Right renal pelvis (tissue), 4 donors: Measurements from ENCODE around the gene PI16. TPM values are rescaled to one million over a fixed set of nuclear protein-coding genes. Genes with fewer than 3 reads are reported as not detected.
A peak's percentile ranks its signal among the peaks of the same experiment; 100 is the strongest.
"Not testable (repeated sequence)": the region's sequence is repeated elsewhere in the genome, so short reads cannot be mapped to it uniquely, and the experiment has no call there.

Experiments
- DNase-seq, 4 donors: peaks; one replicate each; pipeline ENCODE4 v3.0.0-alpha.2; 2013; ENCODE audit warnings: low read depth in 4 of 4, low spot score in 3 of 4, missing footprints in 1 of 4
- polyA plus RNA-seq, 4 donors: library from polyadenylated mRNA; unstranded; fragments of 120-200 nt; gene quantifications; one replicate each; pipeline ENCODE4 v1.2.1, GENCODE V29; 2013; ENCODE audit not compliant: insufficient read length in 4 of 4

PI16 gene
- polyA plus RNA-seq, 4 donors = 1.8 to 9.7 (median 2.5) TPM

DNA sequence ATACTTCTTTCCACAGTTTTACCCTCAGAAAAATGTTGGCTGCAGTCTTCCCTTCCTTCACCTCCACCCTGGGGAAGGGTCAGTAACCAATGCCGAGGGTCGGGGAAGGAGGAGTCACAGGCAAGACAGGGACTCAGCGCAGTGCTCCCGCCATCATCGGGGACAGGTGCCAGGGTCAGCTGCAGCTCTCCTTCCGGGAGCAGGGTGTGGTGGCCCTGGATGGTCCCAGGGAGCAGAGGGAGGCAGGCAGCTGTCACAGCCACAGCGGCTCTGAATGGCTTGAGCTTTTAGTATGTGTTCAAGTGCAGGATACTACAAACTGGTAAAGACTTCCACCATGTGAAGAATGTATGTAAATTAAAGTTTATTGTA, 26.0 kb upstream of the PI16 start:
- DNase-seq = no peak

DNA sequence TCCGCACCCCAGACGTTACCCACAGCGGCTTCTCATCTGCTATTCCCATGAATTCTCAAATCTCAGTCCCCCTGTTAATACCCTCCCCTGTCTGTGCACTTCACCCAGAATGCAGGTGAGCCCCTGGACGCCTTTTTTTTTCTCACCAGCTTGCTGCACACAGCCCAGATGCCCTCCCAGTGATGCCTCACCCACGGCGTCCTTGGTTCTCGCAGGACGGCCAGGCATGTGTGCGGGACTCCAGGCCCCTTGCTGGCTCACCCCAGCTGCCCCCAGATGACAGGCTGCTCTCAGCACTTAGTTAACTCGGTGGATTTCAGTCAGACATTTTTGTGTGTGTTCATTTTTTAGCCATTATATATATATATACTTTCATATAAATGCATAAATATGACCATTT, 25.4 kb upstream of the PI16 start:
- DNase-seq = no peak

DNA sequence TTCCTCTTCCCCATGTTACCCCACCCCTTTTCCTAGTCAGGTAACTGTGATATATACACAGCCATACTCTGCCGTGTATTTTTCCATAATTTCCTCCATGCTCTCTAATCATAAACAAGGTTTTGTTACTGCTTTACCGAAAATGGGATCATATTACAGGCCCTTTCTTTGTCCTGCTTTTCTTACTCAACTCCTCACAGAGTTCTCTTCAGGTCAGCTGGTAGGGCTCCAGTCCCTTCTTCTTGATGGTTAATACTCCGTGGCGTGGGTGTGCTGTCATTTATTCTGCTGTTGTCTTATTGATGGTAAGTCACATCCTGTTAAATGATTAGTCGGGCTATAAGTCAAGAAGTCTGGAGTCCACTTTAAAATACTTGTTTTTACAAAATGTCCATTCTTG, 24.9 kb upstream of the PI16 start:
- peak in 1 of 4 donors; percentile 14 for DNase-seq

DNA sequence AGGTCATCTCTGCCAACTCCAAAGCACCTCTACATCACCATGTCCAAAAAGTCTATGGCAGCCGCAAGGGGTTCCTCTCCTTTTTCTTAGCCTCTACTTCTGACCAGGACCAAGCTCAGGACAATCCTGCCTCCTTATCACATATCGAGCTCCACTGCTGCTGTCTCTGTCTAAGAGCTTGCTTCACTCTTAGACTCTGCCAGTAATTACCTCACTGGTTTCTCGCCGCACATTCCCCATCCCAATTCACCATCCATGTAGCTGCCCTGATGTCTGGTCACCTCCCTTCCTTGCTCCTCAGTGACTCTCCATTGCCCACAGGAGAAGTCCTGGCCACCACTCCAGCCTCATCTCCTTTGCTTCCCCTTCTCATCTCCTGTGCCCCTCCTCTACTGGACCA, 24.1 kb upstream of the PI16 start:
- no peak for DNase-seq

DNA sequence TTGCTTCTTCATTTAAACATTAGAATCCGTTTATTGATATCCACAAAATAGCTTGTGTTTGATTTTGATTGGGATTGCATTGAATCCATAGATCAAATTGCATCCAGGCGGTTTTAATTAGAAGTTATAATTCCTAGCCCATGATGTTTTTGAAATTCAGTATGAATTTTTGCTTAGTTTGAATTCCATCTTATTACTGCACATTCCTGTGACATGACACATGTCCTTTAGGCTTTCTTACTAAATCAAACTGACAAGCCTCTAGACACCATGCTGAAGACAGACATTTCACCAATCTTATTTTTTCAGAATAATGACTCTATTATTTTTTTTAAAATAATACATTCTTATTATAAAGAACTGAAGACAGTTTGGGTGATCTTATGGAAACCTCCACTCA, 21.4 kb upstream of the PI16 start:
- DNase-seq = no peak

DNA sequence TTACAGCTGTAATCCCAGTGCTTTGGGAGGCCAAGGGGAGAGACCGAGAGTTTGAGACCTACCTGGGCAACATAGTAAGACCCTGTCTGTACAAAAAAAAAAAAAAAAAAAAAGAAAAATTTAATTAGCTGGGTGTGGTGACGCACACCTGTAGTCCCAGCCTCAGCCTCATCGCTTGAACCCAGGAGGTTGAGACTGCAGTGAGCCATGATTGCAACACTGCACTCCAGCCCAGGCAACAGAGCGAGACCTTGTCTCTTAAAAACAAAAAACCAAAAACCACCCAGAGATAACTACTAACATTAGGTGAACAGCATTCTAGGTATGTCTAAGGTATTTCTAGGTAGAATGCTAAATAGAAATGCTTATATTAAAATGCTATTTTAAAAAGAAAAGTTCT, 21.0 kb upstream of the PI16 start:
- DNase-seq = no peak

DNA sequence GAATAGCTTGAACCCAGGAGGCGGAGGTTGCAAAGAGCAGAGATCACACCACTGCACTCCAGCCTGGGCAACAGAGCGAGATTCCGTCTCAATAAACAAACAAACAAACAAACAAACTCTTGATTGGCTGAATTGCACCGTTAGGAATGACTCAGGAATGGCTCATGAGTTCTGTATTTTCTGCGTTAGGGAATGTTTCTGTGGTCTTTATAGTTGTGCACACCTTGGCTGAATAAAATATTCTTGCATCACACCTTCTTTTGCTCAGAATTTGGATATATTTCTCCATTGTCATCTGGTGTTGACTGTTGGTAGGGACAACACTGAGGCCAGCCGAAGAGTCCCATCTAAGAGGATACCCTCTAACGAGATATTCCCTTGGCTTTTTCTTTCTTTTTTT, 19.6 kb upstream of the PI16 start:
- no peak for DNase-seq

DNA sequence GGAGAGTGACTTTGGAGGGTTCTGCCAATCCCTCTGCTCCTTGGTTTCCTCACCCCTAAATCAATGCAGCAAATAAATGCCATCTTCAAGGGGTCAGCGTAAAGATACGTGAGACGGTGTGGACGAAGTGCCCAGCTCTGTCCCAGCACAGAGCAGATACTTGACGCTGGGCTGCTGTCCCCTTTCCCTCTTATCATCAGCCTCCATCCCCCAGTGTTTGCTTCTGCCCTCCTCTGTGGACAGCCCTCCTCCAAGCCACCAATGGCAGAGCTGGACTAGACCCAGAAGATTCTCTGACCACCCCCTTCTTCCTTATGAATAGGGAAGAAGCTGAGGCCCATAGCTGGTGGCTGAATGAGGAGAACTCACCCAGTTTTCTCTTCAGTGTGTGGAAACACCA, 17.7 kb upstream of the PI16 start:
- no peak for DNase-seq

DNA sequence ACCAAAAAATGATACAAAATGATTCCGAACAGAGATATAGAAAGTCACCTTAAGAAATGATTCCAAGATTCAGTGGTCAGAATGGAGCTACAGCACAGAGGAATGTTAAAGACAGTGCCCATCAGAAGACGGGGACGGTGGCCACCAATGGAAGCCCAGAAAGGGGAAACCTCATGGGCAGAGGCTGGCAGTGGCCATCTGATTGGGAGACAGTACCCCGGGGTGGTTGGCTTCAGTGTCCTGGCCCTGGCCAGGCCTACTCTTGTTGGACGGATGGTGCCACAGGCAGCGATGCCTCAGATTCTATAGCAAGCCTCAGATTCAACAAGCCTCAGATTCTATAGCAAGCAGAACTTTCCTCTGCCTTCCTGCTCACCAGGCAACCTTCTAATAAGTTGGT, 16.6 kb upstream of the PI16 start:
- no peak for DNase-seq

DNA sequence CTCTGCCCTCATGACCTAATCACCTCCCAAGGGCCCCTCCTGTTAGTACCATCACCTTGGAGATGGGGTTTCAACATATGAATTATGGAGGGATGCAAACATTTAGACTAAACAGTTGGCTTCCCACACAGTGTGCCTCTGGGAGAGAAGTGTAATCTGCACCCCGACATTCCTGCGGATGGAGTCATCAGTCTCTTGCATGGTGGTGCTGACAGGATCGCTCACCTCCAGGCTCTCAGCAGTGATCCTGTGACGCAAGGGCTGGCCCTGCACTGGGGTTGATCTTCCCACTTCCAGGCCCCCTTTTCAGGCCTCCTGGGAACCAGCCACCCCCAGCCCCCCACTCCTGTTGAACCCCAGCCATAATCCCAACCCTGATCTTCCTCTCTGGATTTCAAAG, 16.0 kb upstream of the PI16 start:
- no peak for DNase-seq

DNA sequence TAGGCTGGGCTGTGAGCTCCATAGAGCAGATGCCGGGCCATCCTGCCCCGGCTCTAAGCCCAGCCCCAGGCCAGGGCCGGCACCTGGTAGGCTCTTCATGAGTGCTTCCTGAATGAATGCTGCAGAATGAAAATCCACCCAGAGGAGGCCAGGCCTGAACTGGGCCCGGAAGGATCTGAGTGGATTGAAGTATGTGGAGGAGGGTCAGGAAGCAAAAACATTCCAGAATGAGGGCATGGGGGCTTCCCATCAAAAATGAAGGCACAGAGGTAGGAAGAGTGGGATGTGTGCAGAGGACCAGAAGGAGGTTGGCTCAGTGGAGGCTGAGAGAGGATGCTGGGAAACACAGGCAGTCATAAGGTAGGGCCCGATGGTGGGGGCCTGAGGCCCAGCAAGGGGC, 15.5 kb upstream of the PI16 start:
- not testable (repeated sequence) for DNase-seq

DNA sequence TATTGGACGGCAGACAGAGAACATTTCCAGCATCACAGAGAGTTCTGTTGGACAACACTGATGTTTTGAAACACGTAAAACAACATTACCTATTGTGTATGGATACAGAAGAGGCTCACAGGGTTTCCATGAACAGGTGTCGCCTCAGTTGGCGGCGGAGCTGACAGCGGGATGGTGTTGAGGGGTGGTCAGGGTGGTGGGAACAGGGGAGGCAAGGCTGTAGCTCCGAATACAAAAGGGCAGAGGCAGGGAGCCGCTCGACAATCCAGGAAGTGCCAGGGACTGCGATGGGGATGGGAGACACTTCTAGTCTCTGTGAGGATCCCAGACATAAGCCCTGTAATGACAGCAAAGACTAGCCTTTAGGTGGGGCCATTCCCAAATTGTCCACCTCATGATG, 14.5 kb upstream of the PI16 start:
- no peak for DNase-seq

DNA sequence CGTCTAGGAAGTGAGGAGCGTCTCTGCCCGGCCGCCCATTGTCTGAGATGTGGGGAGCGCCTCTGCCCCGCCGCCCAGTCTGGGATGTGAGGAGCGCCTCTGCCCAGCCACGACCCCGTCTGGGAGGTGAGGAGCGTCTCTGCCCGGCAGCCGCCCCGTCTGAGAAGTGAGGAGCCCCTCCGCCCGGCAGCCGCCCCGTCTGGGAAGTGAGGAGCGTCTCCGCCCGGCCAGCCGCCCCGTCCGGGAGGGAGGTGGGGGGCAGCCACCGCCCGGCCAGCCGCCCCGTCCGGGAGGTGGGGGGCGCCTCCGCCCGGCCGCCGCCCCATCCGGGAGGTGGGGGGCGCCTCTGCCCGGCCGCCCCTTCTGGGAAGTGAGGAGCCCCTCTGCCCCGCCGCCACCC, 13.0 kb upstream of the PI16 start:
- DNase-seq = not testable (repeated sequence)

DNA sequence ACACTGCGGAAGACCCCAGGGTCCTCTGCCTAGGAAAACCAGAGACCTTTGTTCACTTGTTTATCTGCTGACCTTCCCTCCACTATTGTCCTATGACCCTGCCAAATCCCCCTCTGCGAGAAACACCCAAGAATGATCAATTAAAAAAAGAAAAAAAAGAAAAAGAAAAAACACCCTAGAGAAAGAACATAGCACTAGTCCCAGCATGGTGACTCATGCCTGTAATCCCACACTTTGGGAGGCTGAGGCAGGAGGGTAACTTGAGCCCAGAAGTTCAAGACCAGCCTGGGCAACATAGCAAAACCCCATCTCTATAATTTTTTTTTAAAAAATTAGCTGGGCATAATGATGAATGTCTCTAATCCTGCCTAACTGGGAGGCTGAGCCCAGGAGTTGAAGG, 12.2 kb upstream of the PI16 start:
- DNase-seq = not testable (repeated sequence)

DNA sequence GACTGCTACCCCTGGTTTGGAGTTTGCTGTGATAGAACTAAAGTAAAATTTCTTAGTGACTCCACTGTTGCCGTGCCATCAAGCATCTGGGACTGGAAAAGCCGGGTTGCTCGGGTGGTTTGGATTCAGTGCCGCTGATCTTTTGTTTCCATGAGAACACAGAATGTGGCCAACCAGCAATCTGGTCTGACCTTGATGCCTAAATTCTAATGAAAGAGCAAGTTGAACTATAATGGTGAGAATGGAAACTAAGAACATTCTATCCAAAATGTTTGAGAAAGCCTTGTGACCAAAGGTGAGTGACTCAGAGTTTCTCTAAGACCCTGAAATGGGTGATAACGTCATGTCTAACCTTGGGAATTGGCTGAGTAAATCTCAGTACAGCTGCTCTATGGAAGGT, 9.9 kb upstream of the PI16 start:
- DNase-seq = no peak

DNA sequence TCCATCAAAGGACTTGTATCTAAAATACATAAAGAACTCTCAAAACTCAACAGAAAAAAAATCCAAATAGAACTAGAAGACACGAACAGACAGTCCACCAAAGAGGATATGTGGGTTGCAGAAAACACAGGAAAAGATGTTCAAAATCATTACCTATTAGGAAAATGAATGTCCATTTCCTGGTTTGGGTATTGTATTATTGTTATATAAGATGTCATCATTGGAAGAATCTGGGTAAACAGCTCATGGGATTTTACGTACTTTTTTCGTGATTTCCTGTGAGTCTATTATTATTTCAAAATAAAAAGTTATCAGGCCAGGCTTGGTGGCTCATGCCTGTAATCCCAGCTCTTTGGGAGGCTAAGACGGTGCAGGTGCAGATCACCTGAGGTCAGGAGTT, 9.2 kb upstream of the PI16 start:
- DNase-seq = no peak

DNA sequence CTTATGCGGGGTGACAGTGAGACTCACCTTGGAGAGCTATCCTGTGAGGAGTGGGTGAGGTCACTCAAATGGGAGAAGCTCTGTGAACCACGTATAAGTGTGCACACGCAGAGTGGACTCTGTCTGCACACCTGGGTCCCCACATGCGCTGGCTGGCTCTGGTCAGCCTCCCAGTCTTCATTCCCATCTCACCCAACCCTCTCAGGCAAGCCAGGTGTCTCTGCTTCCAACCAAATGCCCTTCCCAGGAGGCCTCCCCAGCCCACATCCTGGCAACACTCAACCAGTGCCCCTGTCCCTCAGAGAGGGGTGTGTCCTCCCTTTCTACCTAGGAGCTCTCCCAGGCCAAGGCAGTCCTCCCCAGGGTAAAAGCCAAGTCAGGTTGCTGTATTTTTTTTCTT, 8.0 kb upstream of the PI16 start:
- no peak for DNase-seq

DNA sequence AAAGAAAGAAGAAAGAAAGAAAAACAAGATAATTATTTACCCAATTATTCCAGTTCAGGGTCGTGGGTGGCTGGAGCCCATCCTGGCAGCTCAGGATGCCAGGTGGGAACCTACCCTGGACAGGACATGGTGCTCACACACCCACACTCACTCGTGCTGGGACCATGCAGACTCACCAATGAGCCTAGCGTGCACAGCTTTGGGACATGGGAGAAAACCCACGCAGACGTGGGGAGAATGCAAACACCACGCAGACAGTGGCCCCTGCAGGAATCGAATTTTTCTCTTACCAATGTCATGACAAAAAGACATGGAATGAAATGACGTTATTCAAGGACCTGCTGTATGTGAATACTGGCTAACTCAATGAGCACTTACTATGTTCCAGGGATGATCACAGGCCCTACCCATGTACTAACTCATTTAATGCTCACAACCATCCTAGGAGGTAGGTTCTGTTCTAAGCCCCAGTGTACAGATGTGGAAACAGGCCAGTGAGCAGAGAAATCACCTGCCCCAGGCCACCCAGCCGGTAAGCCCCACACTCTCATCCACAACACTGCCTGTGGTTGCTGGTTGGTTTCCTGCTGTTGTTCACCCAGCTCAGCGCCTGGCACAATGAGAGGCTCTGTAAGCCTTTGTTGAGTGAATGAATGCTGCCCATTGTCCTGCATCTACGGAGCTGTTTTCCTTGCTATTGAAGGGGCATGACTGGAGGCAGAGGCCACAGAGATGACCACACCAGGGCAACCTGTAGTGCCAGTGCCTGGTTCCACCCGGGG, 6.8 kb upstream of the PI16 start:
- DNase-seq = no peak

DNA sequence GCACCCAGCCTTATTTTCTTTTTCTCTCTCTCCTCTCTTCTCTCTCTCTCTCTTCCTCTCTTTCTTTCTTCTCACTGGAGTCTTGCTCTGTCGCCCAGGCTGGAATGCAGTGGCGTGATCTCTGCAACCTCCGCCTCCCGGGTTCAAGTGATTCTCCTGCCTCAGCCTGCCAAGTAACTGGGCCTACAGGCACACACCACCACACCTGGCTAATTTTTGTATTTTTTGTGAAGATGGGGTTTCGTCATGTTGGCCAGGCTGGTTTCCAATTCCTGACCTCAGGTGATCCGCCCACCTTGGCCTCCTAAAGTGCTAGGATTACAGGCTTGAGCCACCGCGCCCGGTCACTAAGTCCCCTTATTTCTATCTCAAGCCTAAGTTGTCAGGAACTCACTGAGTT, 5.5 kb upstream of the PI16 start:
- not testable (repeated sequence) for DNase-seq

DNA sequence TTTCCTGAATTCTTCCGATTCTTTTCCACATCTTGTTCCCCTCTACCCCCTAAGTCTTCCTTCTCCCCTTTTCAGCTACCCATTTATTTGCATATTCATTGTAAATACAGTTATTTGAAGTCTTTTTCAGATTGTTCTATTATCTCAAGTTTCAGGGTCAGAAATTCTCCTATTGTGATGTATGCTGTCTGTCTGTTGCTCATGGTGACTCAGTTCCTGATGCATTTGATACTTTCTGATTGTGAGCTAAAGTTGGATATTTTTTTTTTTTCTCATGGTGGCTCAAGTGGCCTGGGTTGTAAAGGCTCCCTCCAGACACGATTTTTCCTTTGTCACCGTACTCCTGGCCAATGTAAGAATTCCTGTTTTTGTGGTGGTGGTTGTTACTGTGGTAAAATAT, 4.9 kb upstream of the PI16 start:
- DNase-seq = no peak

DNA sequence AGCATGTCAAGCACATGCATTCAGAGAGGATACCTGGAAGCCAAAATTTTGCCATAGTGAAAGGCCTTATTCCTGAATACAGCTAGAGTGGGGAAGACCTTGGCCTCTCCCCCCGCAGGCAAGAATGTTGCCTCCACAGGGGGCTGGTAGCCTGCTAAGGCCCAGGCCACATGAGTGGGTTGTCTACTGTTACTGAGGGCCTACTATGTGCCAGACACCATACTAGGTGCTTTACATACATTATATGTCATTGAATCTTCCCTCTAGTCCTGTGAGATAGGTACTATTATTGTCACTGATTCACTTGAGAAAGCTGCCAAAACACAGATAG, 642 bp upstream of the PI16 start:
- no peak for DNase-seq

DNA sequence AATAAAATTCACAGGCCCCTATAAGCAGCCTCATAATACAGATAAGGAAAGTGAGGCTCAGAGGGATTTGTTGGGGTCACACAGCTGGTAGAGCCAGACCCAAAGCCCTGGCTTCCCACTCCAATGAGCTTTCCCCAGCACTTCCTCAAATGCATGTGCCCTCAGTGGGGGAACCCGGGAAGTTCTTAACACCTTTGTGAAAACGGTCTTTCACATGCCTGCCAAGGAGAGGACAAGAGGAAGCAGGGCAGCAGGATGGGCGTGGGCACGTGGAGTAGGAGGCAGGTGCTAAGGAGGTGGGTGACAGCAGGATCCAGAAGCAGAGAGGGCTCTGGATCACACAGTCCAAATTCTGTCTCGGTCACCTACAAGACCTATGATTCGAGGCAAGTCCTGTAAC, 598 bp downstream of the PI16 start:
- no peak for DNase-seq
